Activated B cell treated with CpG ODN at 0.5 μM for 24 hours (primary cell): Measurements from ENCODE around the gene CCDC188. TPM values are rescaled to one million over a fixed set of nuclear protein-coding genes. Genes with fewer than 3 reads are reported as not detected.

Experiments used
- ATAC-seq: fragments of 200-7000 bp; cut with Tn5 transposase; one replicate; pipeline ENCODE4 v1.10.0; 2021; ENCODE audit warnings: low read depth, mild to moderate bottlenecking, moderate library complexity
- CTCF ChIA-PET: fragments of 350-600 bp; sonication (Branson Sonifier 250); formaldehyde crosslinking; loops from one replicate; lab custom pipeline; 2021; ENCODE audit warnings: antibody characterized with exemption; lab: Charles Lee
- POLR2A ChIA-PET: fragments of 350-600 bp; sonication (Branson Sonifier 250); formaldehyde crosslinking; loops from one replicate; lab custom pipeline; 2021; ENCODE audit warnings: antibody characterized with exemption; lab: Charles Lee
- DNase-seq: peaks from one replicate; pipeline ENCODE4 v3.0.0; 2022
- H3K27ac Mint-ChIP-seq: one replicate; pipeline ENCODE4 v1.8.0; 2020; ENCODE audit warnings: mixed read lengths
- H3K27me3 Mint-ChIP-seq: one replicate; pipeline ENCODE4 v1.8.0; 2021; ENCODE audit warnings: mixed read lengths
- H3K36me3 Mint-ChIP-seq: one replicate; pipeline ENCODE4 v1.8.0; 2021; ENCODE audit warnings: low read depth, mixed read lengths
- H3K4me1 Mint-ChIP-seq: one replicate; pipeline ENCODE4 v1.8.0; 2021; ENCODE audit warnings: mixed read lengths
- H3K4me3 Mint-ChIP-seq: one replicate; pipeline ENCODE4 v1.8.0; 2020; ENCODE audit warnings: mild to moderate bottlenecking, mixed read lengths
- H3K9me3 Mint-ChIP-seq: one replicate; pipeline ENCODE4 v1.8.0; 2020; ENCODE audit warnings: mixed read lengths
- intact Hi-C: fragments of 100-400 bp; cut with micrococcal nuclease; formaldehyde crosslinking; loops from one replicate; pipeline ENCODE4 v1.15.1; 2024
- total RNA-seq: library from RNA; stranded (reverse); gene quantifications from 2 replicates; pipeline ENCODE4 v1.2.3, GENCODE V29; 2022
- TF ChIP-seq, protein P1 (sequence below): fragments of 200-600 bp; IDR thresholded peaks from one replicate; pipeline ENCODE4 v1.8.0; 2022; ENCODE audit warnings: antibody characterized with exemption, mild to moderate bottlenecking

The CCDC188 gene
- total RNA-seq, 1 donor from 2014 or later = not detected

DNA sequence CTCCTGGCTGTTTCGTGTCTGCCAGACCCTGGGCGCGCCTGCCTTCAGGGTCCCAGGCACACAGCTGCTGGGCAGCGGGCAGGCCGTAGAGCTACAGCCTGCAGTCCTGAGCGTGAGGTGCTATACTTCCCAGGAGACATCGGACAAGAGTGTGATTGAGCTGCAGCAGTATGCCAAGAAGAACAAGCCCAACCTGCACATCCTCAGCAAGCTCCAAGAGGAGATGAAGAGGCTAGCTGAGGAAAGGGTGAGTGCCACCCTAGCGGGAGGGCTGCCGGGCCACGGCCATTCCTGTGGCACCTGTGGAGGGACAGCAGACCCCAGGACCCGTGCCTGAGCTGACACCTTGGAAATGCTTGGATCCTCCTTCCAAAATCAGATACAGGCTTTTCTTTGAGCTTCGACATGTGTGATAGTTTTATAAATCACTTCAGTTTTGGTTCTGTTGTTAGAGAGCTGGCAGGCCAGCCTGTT lies 42.1 kb downstream of the CCDC188 start:
- H3K27ac Mint-ChIP-seq = peak overlapping the region; percentile 2
- ChIA-PET POLR2A (no interaction called here), CTCF (no interaction called here)
- intact Hi-C loops = no loop called here
- H3K4me1 Mint-ChIP-seq = peaks cover 9% of the 10 kb centered on the region
- no peak for DNase-seq
- TF ChIP-seq, protein P1, sequence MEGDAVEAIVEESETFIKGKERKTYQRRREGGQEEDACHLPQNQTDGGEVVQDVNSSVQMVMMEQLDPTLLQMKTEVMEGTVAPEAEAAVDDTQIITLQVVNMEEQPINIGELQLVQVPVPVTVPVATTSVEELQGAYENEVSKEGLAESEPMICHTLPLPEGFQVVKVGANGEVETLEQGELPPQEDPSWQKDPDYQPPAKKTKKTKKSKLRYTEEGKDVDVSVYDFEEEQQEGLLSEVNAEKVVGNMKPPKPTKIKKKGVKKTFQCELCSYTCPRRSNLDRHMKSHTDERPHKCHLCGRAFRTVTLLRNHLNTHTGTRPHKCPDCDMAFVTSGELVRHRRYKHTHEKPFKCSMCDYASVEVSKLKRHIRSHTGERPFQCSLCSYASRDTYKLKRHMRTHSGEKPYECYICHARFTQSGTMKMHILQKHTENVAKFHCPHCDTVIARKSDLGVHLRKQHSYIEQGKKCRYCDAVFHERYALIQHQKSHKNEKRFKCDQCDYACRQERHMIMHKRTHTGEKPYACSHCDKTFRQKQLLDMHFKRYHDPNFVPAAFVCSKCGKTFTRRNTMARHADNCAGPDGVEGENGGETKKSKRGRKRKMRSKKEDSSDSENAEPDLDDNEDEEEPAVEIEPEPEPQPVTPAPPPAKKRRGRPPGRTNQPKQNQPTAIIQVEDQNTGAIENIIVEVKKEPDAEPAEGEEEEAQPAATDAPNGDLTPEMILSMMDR = no peak
- ATAC-seq = no peak
- no peaks in the 10 kb centered on the region for H3K27me3 Mint-ChIP-seq
- H3K4me3 Mint-ChIP-seq = no peak overlapping the region
- no peaks in the 10 kb centered on the region for H3K9me3 Mint-ChIP-seq
- peaks cover 56% of the 10 kb centered on the region for H3K36me3 Mint-ChIP-seq

DNA sequence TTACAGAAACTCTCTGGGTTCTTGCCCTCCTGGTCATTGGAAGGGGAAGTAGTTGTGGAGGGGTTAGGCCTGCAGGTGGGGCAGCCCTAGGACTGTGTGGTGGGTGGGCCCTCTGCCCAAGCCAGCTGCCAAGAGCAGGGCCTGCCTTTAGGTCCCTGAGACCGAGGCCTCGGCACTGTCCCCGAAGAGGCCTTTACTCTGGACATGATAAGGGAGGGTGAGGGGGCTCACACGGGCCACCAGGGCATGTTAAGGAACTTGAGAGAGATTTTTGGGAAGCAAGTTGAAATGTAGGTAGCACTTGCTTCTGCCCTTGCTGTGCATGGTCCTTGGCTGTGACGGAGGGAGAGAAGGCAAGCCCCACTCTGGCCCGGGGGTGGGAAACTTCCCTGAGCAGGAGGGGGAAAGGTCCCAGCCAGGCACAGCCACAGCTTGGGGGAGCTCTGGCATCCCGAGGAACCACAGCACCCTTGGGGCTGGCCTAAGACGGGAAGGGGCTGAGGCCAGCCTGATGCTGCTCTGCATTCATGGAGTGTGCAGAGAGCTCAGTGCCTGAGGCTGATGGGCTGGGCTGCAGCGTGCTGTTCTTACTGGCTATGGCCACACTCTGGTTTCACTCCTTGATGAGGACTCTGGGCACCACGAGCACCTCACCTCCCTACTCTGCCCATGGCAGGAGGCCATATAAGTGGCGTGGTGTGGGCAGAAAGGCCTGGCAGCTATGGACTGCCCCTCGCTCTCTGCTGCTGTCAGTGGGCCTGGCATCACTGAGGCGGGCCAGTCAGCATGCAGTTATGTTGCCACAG lies 42.7 kb downstream of the CCDC188 start:
- intact Hi-C loops = no loop called here
- Mint-ChIP-seq H3K4me1 (peaks cover 9% of the 10 kb centered on the region), H3K4me3 (no peak overlapping the region), H3K27me3 (no peaks in the 10 kb centered on the region), H3K27ac (no peak overlapping the region), H3K9me3 (no peaks in the 10 kb centered on the region), H3K36me3 (peaks cover 55% of the 10 kb centered on the region)
- DNase-seq = no peak
- ChIA-PET POLR2A (no interaction called here), CTCF (no interaction called here)
- ATAC-seq = no peak
- TF ChIP-seq, protein P1 = no peak

DNA sequence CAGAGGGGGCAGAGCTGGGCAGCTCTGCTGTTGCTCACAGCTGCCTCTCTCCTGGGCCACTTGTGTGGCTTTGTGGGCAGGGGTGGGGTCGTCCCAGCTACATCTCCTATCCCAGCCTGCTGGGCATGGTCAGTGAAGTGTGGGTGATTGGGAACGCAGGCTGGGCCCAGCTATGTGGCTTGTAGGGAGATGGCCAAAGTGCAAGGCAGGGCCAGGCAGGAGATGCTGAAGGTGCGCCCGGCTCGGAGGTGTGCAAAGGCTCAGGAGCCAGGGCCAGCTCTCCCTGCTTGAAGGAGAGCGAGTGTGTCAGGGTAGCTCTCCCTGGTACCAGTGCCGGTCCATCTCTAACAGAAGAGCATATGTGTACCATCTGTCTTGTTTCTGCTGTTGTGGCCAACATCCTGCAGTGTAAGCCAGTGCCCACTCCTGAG lies 43.4 kb downstream of the CCDC188 start:
- H3K4me3 Mint-ChIP-seq = no peak overlapping the region
- peaks cover 9% of the 10 kb centered on the region for H3K4me1 Mint-ChIP-seq
- no peaks in the 10 kb centered on the region for H3K9me3 Mint-ChIP-seq
- H3K27me3 Mint-ChIP-seq = no peaks in the 10 kb centered on the region
- H3K27ac Mint-ChIP-seq = no peak overlapping the region
- POLR2A ChIA-PET = no interaction called here
- CTCF ChIA-PET = no interaction called here
- ATAC-seq (no peak), DNase-seq (no peak)
- TF ChIP-seq, protein P1 = no peak
- intact Hi-C loops = no loop called here
- peaks cover 56% of the 10 kb centered on the region for H3K36me3 Mint-ChIP-seq

DNA sequence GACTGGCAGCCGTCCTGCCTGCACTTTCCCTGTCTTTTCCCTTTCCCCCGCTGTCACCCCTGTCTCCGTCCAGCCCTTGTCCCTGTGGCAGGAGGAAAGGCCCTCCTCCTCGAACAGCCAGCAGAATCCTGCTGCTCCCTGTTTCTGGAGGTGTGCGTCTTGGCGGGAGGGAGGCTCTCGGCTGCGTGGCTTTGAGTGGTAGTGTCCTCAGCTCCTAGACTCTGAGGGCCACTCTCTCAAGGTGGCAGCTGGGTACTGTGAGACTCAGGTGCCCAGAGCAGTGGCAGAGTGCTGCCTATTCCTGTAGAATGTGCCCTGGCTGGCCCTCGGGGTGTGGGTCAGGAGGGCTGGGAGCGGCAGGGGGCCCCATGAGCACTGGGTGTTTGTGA lies 44.0 kb downstream of the CCDC188 start:
- Mint-ChIP-seq H3K4me1 (peaks cover 9% of the 10 kb centered on the region), H3K27me3 (no peaks in the 10 kb centered on the region), H3K27ac (no peak overlapping the region), H3K4me3 (no peak overlapping the region), H3K36me3 (peaks cover 61% of the 10 kb centered on the region), H3K9me3 (no peaks in the 10 kb centered on the region)
- POLR2A ChIA-PET = no interaction called here
- DNase-seq = no peak
- intact Hi-C loops = no loop called here
- TF ChIP-seq, protein P1 = no peak
- no peak for ATAC-seq
- CTCF ChIA-PET = no interaction called here

DNA sequence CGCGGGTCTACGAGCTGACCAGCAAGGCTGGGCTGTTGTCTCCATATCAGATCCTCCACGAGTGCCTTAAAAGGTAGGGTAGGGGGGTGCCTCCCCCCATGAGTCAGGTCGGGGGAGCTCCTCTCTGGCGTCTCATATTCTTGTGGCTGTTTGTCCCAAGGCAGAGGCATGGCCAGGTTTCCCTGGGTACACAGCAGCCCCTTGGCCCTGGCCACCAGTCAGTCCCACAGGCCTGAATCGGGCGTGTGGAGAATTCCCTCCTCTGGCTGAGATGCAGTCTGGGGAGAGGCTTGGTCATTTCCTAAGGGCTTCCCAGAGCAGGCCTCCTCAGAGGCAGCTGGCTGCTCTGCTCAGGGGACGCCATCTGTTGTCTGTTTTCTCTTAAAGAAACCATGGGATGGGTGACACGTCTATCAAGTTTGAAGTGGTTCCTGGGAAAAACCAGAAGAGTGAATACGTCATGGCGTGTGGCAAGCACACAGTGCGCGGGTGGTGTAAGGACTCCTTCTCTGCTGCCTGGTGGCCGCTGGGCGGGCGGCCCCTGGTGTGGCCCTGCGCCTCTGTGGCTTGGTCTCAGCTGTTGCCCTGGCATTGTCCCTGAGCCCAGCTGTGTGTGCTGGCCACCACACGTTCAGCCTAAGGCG lies 44.5 kb downstream of the CCDC188 start:
- intact Hi-C loops = no loop called here
- ATAC-seq (no peak), DNase-seq (no peak)
- no peak overlapping the region for H3K27ac Mint-ChIP-seq
- H3K36me3 Mint-ChIP-seq = peaks cover 61% of the 10 kb centered on the region
- no peak overlapping the region for H3K4me3 Mint-ChIP-seq
- no peaks in the 10 kb centered on the region for H3K9me3 Mint-ChIP-seq
- H3K4me1 Mint-ChIP-seq = peaks cover 7% of the 10 kb centered on the region
- ChIA-PET POLR2A (no interaction called here), CTCF (no interaction called here)
- TF ChIP-seq, protein P1 = no peak
- no peaks in the 10 kb centered on the region for H3K27me3 Mint-ChIP-seq
